Body of pancreas (tissue), 4 donors: ENCODE data around the gene SHC4.

Source experiments
- POLR2A ChIP-seq, 3 donors: fragments of 450-650 bp; IDR thresholded peaks; one replicate each; pipeline ENCODE4 v1.6.1; 2016; ENCODE audit warnings: antibody characterized with exemption in 3 of 3, mild to moderate bottlenecking in 2 of 3
- TF ChIP-seq, protein P1 (sequence below), 7 experiments: fragments of 450-650 bp in 4 of 7; fragments of 200-600 bp in 3 of 7; sonication (generic) in 3 of 7; IDR thresholded peaks; one replicate each; pipeline ENCODE4 v1.5.1; 2016 to 2019; ENCODE audit warnings: antibody characterized with exemption in 7 of 7

DNA sequence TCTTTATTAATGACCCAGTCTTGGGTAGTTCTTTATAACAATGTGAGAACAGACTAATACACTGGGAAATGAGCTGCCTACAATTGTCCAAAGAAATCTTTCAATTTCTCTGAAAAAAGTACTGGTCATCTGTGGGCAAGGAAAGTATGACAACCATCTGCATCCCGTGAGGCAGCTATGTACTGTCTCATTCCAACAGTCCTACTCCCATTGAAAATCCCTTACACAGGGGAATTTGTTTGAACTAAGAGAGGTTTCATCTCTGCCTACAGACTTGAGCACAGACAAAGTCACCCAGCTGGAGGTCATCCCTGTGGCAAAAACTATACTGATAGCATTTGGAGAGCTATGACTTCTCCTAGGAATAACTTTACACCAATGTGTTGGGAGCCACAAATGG is 27.1 kb downstream of the SHC4 start:
- TF ChIP-seq, protein P1, sequence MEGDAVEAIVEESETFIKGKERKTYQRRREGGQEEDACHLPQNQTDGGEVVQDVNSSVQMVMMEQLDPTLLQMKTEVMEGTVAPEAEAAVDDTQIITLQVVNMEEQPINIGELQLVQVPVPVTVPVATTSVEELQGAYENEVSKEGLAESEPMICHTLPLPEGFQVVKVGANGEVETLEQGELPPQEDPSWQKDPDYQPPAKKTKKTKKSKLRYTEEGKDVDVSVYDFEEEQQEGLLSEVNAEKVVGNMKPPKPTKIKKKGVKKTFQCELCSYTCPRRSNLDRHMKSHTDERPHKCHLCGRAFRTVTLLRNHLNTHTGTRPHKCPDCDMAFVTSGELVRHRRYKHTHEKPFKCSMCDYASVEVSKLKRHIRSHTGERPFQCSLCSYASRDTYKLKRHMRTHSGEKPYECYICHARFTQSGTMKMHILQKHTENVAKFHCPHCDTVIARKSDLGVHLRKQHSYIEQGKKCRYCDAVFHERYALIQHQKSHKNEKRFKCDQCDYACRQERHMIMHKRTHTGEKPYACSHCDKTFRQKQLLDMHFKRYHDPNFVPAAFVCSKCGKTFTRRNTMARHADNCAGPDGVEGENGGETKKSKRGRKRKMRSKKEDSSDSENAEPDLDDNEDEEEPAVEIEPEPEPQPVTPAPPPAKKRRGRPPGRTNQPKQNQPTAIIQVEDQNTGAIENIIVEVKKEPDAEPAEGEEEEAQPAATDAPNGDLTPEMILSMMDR (IDR thresholded peaks at IDR 0.05) = no peak
- no peak for TF ChIP-seq POLR2A (IDR thresholded peaks at IDR 0.05)
